Stimulated activated CD8-positive, alpha-beta memory T cell treated with anti-CD3 and anti-CD28 coated beads, Interleukin-4, amount 100 ng/mL, for 48 hours (primary cell): ENCODE results near the gene PAGE2B.
"Not testable (repeated sequence)": the region's sequence is repeated elsewhere in the genome, so short reads cannot be mapped to it uniquely, and the experiment has no call there.

Experiments
- DNase-seq: peaks from one replicate; pipeline ENCODE4 v3.0.0-alpha.2; 2020

PAGE2B gene

DNA sequence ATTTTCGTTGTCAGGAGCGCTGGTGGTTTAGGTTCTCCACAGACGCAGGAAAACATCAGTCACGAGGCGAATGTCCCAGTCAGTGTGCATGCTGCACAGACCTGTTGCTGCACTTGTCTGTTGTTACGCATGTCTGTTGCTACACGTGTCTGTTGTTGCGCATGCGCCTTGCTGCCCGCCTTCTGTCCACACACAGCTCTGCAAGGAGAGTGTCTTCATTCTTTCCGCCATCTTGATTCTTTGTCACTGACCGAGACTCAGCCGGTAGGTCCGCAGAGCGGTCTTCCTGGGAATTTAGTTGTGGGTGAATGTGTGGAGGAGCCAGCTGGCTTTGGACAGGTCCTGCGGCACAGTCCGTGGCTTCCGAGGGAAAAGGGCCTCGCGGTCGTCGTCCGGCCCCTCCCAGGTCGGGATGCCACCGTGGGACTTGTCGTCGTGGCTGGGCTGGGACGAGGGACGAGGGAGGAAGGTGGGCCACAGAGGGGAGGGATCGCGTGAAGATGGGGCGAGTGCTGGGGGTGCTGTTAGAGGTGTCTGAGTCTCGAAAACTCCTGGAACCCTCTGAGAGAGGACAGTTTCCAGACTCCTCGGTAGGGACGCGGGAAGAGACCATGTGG is at the start of gene PAGE2B:
PAGE2B (plus strand) TSS at position 180 of the 617 bp plus-strand sequence. CDS start 1,012 bp downstream, outside the sequence.
- no peak for DNase-seq

DNA sequence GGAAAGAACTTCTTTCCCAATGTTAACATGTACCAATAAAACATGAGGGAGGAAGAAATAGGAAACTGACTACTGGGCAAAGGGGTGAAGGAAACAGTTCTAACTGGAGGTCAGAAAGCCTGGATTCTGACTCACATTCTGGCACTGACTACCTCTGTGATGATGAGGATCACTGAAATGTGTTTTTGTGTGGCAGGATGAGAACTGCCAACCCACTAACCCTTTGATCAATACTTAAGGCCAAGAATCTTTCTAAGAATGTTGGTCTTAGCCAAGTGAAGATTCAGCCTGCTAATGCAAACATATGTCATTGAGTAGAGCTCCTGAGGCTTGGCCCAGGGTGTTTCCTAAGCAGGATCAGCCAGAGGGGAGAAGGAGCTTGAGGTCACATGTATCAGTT is 48.7 kb upstream of the PAGE2B start:
- DNase-seq, result no peak

- no peak for DNase-seq
Measured at GRCh38 chrX:55026840-55027239, 48.0 kb upstream of the PAGE2B start.

GRCh38 chrX:55028040-55028439 is 46.8 kb upstream of the PAGE2B start:
- DNase-seq, result no peak

- DNase-seq, result no peak
Measured at GRCh38 chrX:55028611-55029010, 46.2 kb upstream of the PAGE2B start.

DNA sequence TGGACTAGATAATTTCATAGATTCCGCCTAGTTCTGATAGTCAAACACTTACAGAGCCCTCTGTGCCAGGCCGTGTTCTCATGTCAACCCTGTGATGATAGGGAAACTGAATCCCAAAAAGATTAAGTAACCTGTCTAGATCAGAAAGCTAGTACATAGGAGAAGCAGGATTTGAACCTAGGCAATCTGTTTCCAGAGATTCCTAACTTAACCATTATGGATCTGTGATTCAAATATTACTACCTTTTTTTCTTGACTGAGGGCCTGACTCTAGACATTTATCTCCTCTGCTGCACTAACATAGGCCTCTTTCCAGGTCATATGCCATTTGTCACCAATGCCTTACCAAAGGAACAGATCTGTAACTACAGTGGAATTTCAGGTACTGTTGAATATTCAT is 45.5 kb upstream of the PAGE2B start:
- DNase-seq, result no peak

GRCh38 chrX:55030271-55031205 is 44.3 kb upstream of the PAGE2B start, which contains the start of gene ALAS2:
ALAS2 (minus strand) TSS chrX:55030977; CDS start chrX:55026000, 4,977 bp downstream.
- DNase-seq, result no peak

GRCh38 chrX:55033429-55033828 is 41.4 kb upstream of the PAGE2B start:
- DNase-seq, result no peak

DNA sequence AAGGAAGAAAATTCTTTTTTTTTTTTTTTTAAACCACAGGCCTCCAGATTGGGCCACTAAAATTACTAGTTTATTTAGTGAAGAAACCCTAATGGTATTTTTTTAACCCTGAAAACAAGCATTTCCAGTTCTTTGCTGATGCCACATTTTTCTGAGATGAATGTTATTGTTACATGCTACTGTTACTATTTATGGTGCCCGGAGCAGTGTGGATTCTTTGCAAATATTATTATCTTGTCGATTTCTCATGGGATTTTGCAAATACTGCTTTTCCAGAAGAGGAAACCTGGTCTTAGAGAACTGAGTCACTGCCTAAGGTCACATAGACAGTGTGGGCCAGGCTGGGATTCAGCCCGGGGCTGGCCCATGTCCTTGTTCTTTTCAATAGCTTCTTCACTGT is 35.4 kb upstream of the PAGE2B start:
- DNase-seq, result no peak

DNA sequence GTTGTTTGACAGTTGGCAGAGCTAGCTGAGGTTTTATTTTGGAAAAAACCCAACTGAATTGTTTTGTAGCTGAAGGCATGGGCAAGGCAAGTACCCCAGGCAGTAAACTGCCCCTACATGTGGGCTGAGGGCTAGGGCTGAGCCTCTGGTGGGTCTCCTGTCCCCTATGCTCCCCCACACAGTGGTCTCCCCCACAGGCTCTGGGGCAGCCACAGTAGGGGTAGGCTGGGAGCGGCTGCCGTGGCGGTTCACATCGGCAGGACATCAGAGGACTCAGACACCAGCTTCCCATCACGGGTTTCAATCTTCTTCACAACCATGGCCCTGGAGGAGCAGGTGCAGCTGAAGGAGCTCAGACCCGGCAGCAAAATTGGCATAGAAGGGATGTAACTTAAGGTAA is 33.3 kb upstream of the PAGE2B start:
- DNase-seq, result no peak

GRCh38 chrX:55050599-55050998 is 24.2 kb upstream of the PAGE2B start:
- DNase-seq, result not testable (repeated sequence)

DNA sequence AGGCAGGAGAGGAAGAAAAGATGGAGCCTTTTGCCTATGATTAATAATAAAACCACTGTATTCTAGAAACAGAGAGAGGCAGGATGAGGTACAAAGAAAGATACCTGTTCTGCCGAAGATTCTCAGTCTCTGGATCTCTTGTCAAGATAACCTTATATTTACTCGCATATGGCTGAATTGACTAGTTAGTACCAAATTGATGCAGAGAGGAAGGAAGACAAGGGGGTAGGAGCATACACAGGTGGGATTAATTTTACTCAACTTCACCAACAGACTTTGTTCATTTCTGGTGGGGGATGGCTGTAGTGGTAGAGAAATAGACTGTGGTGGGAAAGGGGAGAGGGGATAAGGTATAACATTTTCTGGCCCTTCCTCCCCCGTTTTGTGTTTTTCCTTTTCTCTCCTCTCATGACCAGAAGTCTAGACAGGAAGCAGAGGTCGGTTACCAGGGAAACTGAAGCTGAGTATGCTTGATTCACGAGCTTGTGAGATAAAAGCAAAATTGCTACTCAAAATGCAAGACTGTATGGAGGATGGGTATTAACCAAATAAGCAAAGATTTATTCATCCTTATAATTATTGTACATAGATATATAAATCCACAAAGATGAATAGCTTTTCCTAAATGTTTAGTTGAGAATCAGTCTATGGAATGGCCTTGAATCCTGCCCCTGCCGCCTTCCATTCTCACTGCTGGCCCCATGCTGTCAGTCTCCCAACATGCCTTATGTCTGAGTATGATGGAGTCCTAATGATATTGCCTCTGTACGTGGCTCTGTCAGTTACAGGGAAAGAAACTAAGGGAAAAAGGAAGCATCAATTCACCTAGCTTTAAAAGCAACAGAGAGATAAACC is 17.8 kb upstream of the PAGE2B start:
- no peak for DNase-seq

- peak; percentile 25 for DNase-seq
Measured at GRCh38 chrX:55057675-55058249, 17.1 kb upstream of the PAGE2B start.

- DNase-seq, result not testable (repeated sequence)
Measured at GRCh38 chrX:55067180-55067579, 7.7 kb upstream of the PAGE2B start.

GRCh38 chrX:55072286-55072685 is 2.5 kb upstream of the PAGE2B start:
- no peak for DNase-seq

GRCh38 chrX:55088795-55089489 is 14.1 kb downstream of the PAGE2B start, which contains the start of gene PAGE2:
PAGE2 (plus strand) TSS chrX:55089018; CDS start chrX:55090021, 1,003 bp downstream.
- DNase-seq, result no peak

- DNase-seq, result no peak
Measured at GRCh38 chrX:55098691-55099090, 23.9 kb downstream of the PAGE2B start.

- no peak for DNase-seq
Measured at GRCh38 chrX:55099162-55099561, 24.3 kb downstream of the PAGE2B start.

DNA sequence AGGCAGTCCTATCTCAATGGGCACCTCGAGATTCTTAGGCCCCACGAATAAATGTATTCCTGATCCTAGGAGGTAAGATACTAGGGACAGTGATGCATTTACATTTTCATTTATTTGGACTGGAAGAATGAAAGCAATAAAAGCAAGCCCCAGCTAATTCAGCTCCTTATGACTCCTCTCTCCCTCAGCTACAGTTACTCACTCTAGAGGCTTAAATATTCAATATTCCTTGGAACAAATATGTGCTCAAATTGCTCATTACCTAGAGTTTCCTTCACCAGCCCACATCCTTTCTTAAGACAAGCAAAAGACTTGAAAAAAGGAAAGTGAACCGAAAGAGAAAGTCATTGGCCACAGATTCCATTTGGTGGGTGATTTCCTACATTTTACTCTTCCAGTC is 27.9 kb downstream of the PAGE2B start:
- no peak for DNase-seq

GRCh38 chrX:55107262-55107661 is 32.4 kb downstream of the PAGE2B start:
- DNase-seq, result no peak

- DNase-seq, result no peak
Measured at GRCh38 chrX:55107911-55108310, 33.1 kb downstream of the PAGE2B start.

GRCh38 chrX:55109306-55109705 is 34.5 kb downstream of the PAGE2B start:
- DNase-seq, result no peak
